H1 (cell line): ENCODE data around the gene DDX1. TPM values are rescaled to one million over a fixed set of nuclear protein-coding genes. Genes with fewer than 3 reads are reported as not detected.

Source experiments
- CTCF ChIA-PET: fragments of 300-600 bp; sonication (Branson Sonifier 250); formaldehyde crosslinking; loops from one replicate; lab custom pipeline; 2021; ENCODE audit not compliant: partially characterized antibody; lab: Charles Lee
- POLR2A ChIA-PET: fragments of 300-600 bp; sonication (Branson Sonifier 250); formaldehyde crosslinking; loops from one replicate; lab custom pipeline; 2021; ENCODE audit warnings: inconsistent platforms; ENCODE audit not compliant: partially characterized antibody; lab: Charles Lee
- DNase-seq, 2 experiments: peaks; one replicate each; pipeline versions ENCODE4 v3.0.0 to v3.0.0-alpha.2; 2010 to 2022; ENCODE audit warnings: low spot score in 2 of 2, low read depth in 1 of 2, mixed read lengths in 1 of 2
- FAIRE-seq: peaks from 2 replicates; lab custom pipeline; 2011; peaks lifted over from hg19 to GRCh38; lab: Jason Lieb, UNC
- H2AFZ ChIP-seq: 2 replicates; pipeline ENCODE4 v1.8.1; 2012; ENCODE audit warnings: low read length, inconsistent platforms
- H2AK5ac ChIP-seq: 2 replicates; pipeline ENCODE4 v1.6.1; 2013; ENCODE audit warnings: low read depth, low read length
- H2BK120ac ChIP-seq: replicated peaks from 2 replicates; pipeline ENCODE3; 2013; ENCODE audit warnings: low read depth, low read length, inconsistent platforms
- H2BK12ac ChIP-seq: 2 replicates; pipeline ENCODE4 v1.6.1; 2013; ENCODE audit warnings: low read depth, low read length
- H2BK15ac ChIP-seq: 2 replicates; pipeline ENCODE4 v1.6.1; 2013; ENCODE audit warnings: low read length
- H2BK20ac ChIP-seq: 2 replicates; pipeline ENCODE4 v1.6.1; 2013; ENCODE audit warnings: low read length
- H2BK5ac ChIP-seq: 2 replicates; pipeline ENCODE4 v1.6.1; 2013; ENCODE audit warnings: low read depth, low read length
- H3K14ac ChIP-seq: 2 replicates; pipeline ENCODE4 v1.6.1; 2013; ENCODE audit warnings: inconsistent platforms; ENCODE audit not compliant: insufficient read length
- H3K18ac ChIP-seq: 2 replicates; pipeline ENCODE4 v1.6.1; 2013; ENCODE audit warnings: low read length; ENCODE audit errors: extremely low read depth
- H3K23ac ChIP-seq: 2 replicates; pipeline ENCODE4 v1.6.1; 2013; ENCODE audit warnings: inconsistent platforms; ENCODE audit not compliant: insufficient read length
- H3K23me2 ChIP-seq: 2 replicates; pipeline ENCODE4 v1.6.1; 2013; ENCODE audit warnings: low read depth, low read length
- H3K27ac ChIP-seq: 2 replicates; pipeline ENCODE4 v1.6.1; 2011; ENCODE audit warnings: low read depth, low read length, inconsistent platforms
- H3K27me3 ChIP-seq, 4 experiments: replicated peaks in 1 of 4; 1 replicate in 1 of 4; 2 replicates in 3 of 4; pipeline versions ENCODE4 v1.6.1 to v1.8.1; 2011 to 2013; ENCODE audit warnings: low read length in 3 of 4, mild to moderate bottlenecking in 3 of 4, inconsistent platforms in 2 of 4, mixed read lengths in 2 of 4, moderate library complexity in 1 of 4; ENCODE audit not compliant: control insufficient read depth in 3 of 4, insufficient read depth in 3 of 4; ENCODE audit errors: extremely low read depth in 1 of 4
- H3K36me3 ChIP-seq, 4 experiments: 2 replicates each; pipeline versions ENCODE4 v1.6.1 to v1.8.1; 2011 to 2013; ENCODE audit warnings: mild to moderate bottlenecking in 4 of 4, low read length in 3 of 4, moderate library complexity in 2 of 4, control low read depth in 1 of 4, inconsistent platforms in 1 of 4; ENCODE audit not compliant: insufficient read depth in 4 of 4, control insufficient read depth in 2 of 4
- H3K4ac ChIP-seq: replicated peaks from 2 replicates; pipeline ENCODE3; 2013; ENCODE audit warnings: low read length, low read depth, mixed read lengths, inconsistent platforms; ENCODE audit not compliant: insufficient read length
- H3K4me1 ChIP-seq, 4 experiments: replicated peaks in 1 of 4; 1 replicate in 1 of 4; 2 replicates in 3 of 4; pipeline versions ENCODE4 v1.6.1 to v1.8.1; 2011 to 2013; ENCODE audit warnings: low read length in 3 of 4, inconsistent platforms in 2 of 4, mixed read lengths in 1 of 4; ENCODE audit not compliant: insufficient read depth in 4 of 4, control insufficient read depth in 3 of 4
- H3K4me2 ChIP-seq, 2 experiments: 2 replicates each; pipeline versions ENCODE4 v1.6.1 to v1.8.1; 2011 to 2013; ENCODE audit warnings: low read depth in 2 of 2, low read length in 2 of 2, control low read depth in 1 of 2, inconsistent platforms in 1 of 2, mild to moderate bottlenecking in 1 of 2; ENCODE audit not compliant: insufficient read depth in 1 of 2
- H3K4me3 ChIP-seq, 4 experiments: fragments of 200-600, 300-600 bp in 1 of 4; sonication (generic), shearing (Covaris generic), sonication (Bioruptor Twin) in 1 of 4; 2 replicates each; pipeline versions ENCODE4 v1.5.1 to v1.8.1; 2011 to 2016; ENCODE audit warnings: low read length in 4 of 4, low read depth in 3 of 4, control low read depth in 2 of 4, inconsistent platforms in 2 of 4, mild to moderate bottlenecking in 2 of 4, mixed read lengths in 1 of 4, moderate library complexity in 1 of 4; ENCODE audit not compliant: insufficient read depth in 2 of 4; ENCODE audit errors: extremely low read depth in 1 of 4
- H3K56ac ChIP-seq: replicated peaks from 2 replicates; pipeline ENCODE3; 2013; ENCODE audit warnings: low read depth, mild to moderate bottlenecking, mixed read lengths, low read length, inconsistent platforms; ENCODE audit not compliant: insufficient read length
- H3K79me1 ChIP-seq: 2 replicates; pipeline ENCODE4 v1.6.1; 2013; ENCODE audit warnings: low read depth, low read length, control low read depth
- H3K79me2 ChIP-seq, 2 experiments: 2 replicates each; pipeline versions ENCODE4 v1.6.1 to v1.8.1; 2012 to 2013; ENCODE audit warnings: low read length in 2 of 2, mild to moderate bottlenecking in 2 of 2, inconsistent platforms in 1 of 2; ENCODE audit not compliant: insufficient read depth in 2 of 2, control insufficient read depth in 1 of 2
- H3K9ac ChIP-seq, 4 experiments: replicated peaks in 1 of 4; 1 replicate in 1 of 4; 2 replicates in 3 of 4; pipeline versions ENCODE4 v1.6.1 to v1.8.1; 2011 to 2013; ENCODE audit warnings: low read depth in 3 of 4, low read length in 3 of 4, control low read depth in 2 of 4, mild to moderate bottlenecking in 2 of 4, moderate library complexity in 2 of 4, inconsistent platforms in 1 of 4; ENCODE audit errors: extremely low read depth in 1 of 4
- H3K9me3 ChIP-seq, 2 experiments: 2 replicates each; pipeline versions ENCODE4 v1.6.1 to v1.8.1; 2012 to 2013; ENCODE audit warnings: mild to moderate bottlenecking in 2 of 2, moderate library complexity in 2 of 2, control low read depth in 1 of 2, inconsistent platforms in 1 of 2, low read depth in 1 of 2, low read length in 1 of 2, mixed read lengths in 1 of 2; ENCODE audit not compliant: insufficient read depth in 2 of 2
- H4K20me1 ChIP-seq, 2 experiments: replicated peaks in 1 of 2; 2 replicates each; pipeline versions ENCODE3 to v1.8.1; 2011 to 2013; ENCODE audit warnings: inconsistent platforms in 2 of 2, low read length in 2 of 2, mild to moderate bottlenecking in 1 of 2; ENCODE audit not compliant: insufficient read depth in 2 of 2, control insufficient read depth in 1 of 2
- H4K5ac ChIP-seq: 2 replicates; pipeline ENCODE4 v1.6.1; 2013; ENCODE audit warnings: low read length, low read depth, mixed read lengths, inconsistent platforms; ENCODE audit not compliant: insufficient read length
- H4K8ac ChIP-seq: 2 replicates; pipeline ENCODE4 v1.8.0; 2013; ENCODE audit warnings: mild to moderate bottlenecking, moderate library complexity, low read length, inconsistent platforms; ENCODE audit not compliant: insufficient read depth; ENCODE audit errors: extremely low read depth
- H4K91ac ChIP-seq: replicated peaks from 2 replicates; pipeline ENCODE3; 2013; ENCODE audit warnings: low read length, mixed read lengths, inconsistent platforms; ENCODE audit not compliant: insufficient read length
- ATF2 ChIP-seq: IDR thresholded peaks from 2 replicates; pipeline ENCODE4 v1.6.1; 2012; ENCODE audit warnings: low read length, inconsistent platforms
- BACH1 ChIP-seq: IDR thresholded peaks from 2 replicates; pipeline ENCODE4 v1.6.1; 2012; ENCODE audit warnings: low read length, improper control_type of control experiment
- HDAC2 ChIP-seq, 2 experiments: fragments of 300-600 bp in 1 of 2; sonication (generic) in 1 of 2; IDR thresholded peaks; 2 replicates each; pipeline ENCODE4 v1.6.1; 2011 to 2012; ENCODE audit warnings: low read depth in 2 of 2, low read length in 2 of 2, mild to moderate bottlenecking in 2 of 2, moderate library complexity in 2 of 2, borderline replicate concordance in 1 of 2, inconsistent platforms in 1 of 2
- MAFK ChIP-seq: IDR thresholded peaks from 2 replicates; pipeline ENCODE4 v1.6.1; 2012; ENCODE audit warnings: low read depth, mild to moderate bottlenecking, improper control_type of control experiment, low read length
- POLR2AphosphoS5 ChIP-seq: IDR thresholded peaks from 2 replicates; pipeline ENCODE4 v1.6.1; 2011; ENCODE audit warnings: low read depth, low read length
- YY1 ChIP-seq: IDR thresholded peaks from 2 replicates; pipeline ENCODE4 v1.6.1; 2011; ENCODE audit warnings: low read depth, mild to moderate bottlenecking, low read length
- WGBS, 2 experiments: shearing (Covaris generic) in 1 of 2; methylation state at CpG; one replicate each; pipeline versions ENCODE4 v1.1.6 to v1.1.7; 2013 to 2015; ENCODE audit warnings: low lambda C conversion rate in 2 of 2, mixed read lengths in 2 of 2, inconsistent platforms in 1 of 2, low coverage in 1 of 2, missing lambda C conversion rate in 1 of 2; ENCODE audit not compliant: insufficient replicate concordance in 2 of 2, insufficient coverage in 1 of 2, insufficient read length in 1 of 2; ENCODE audit errors: extremely low coverage in 1 of 2, missing lambda C conversion rate in 1 of 2; 5-methylcytosine and 5-hydroxymethylcytosine counted together
- polyA plus RNA-seq, 7 experiments: library from polyadenylated mRNA; depleted of rRNA in 3 of 7; stranded (reverse) in 5 of 7; unstranded in 2 of 7; fragments of >200 nt in 5 of 7; fragments of 200-250 nt in 2 of 7; gene quantifications; 1 replicate in 5 of 7; 2 replicates in 1 of 7; 4 replicates in 1 of 7; pipeline versions ENCODE4 v1.2.1 to v1.2.3, GENCODE V29; 2011 to 2013; ENCODE audit warnings: missing spikeins in 2 of 7, mixed read lengths in 2 of 7
- total RNA-seq: library from RNA; stranded (reverse); fragmentation: NEBNext Ultra II Directional; extraction: Animal tissue kit (Norgen Biotek cat#: 25700); gene quantifications from 2 replicates; pipeline ENCODE4 v1.2.1, GENCODE V29; 2021

DDX1 gene
- total and polyA plus RNA-seq, 2 of the 8 experiments (the other 6 are each of a cell fraction or from before 2014, with no cell fraction given) = 51.1 to 161 TPM

GRCh38 chr2:15619938-15620337, 28.3 kb downstream of the DDX1 start:
- no peak for TF ChIP-seq BACH1
- no peak for TF ChIP-seq MAFK
- TF ChIP-seq YY1 = no peak
- no peak for TF ChIP-seq ATF2
- no peak for TF ChIP-seq POLR2AphosphoS5
- TF ChIP-seq HDAC2 (IDR thresholded peaks at IDR 0.05; ENCODE audit: borderline replicate concordance in 1 of 2, low read depth in 2 of 2, low read length in 2 of 2) = no peak
- ChIA-PET CTCF (no interaction called here), POLR2A (no interaction called here)
- Histone ChIP-seq H2AK5ac (no peak overlapping the region), H3K9me3 (no peaks in the 10 kb centered on the region), H3K14ac (no peak overlapping the region), H4K5ac (no peak overlapping the region), H3K79me2 (no peaks in the 10 kb centered on the region), H4K20me1 (peaks cover 0 to 6% of the 10 kb centered on the region in 2 experiments), H3K56ac (no peak overlapping the region), H3K4me1 (no peaks in the 10 kb centered on the region), H3K36me3 (peaks cover 12 to 80% (median 43%) of the 10 kb centered on the region in 4 experiments), H3K27me3 (no peaks in the 10 kb centered on the region), H3K4me3 (no peak overlapping the region), H4K8ac (no peak overlapping the region), H3K27ac (no peak overlapping the region), H2BK20ac (no peak overlapping the region), H4K91ac (no peak overlapping the region), H2BK15ac (no peak overlapping the region), H3K79me1 (peaks cover 2% of the 10 kb centered on the region; the same call in 1 of the 2 replicates), H3K23me2 (no peaks in the 10 kb centered on the region; the same call in 1 of the 2 replicates), H2AFZ (no peak overlapping the region), H2BK120ac (no peak overlapping the region), H3K4ac (no peak overlapping the region), H3K9ac (no peak overlapping the region), H2BK5ac (no peak overlapping the region), H3K4me2 (no peak overlapping the region), H3K23ac (no peak overlapping the region), H2BK12ac (no peak overlapping the region), H3K18ac (no peak overlapping the region)
- FAIRE-seq = no peak
- 97% methylated on average over 4 of the region's 4 CpGs; no CpG with 5 or more reads in 1 of the 2 experiments for WGBS, 2 experiments
- no peak for DNase-seq
